Measurements from ENCODE around the gene CCDC157.

DNA sequence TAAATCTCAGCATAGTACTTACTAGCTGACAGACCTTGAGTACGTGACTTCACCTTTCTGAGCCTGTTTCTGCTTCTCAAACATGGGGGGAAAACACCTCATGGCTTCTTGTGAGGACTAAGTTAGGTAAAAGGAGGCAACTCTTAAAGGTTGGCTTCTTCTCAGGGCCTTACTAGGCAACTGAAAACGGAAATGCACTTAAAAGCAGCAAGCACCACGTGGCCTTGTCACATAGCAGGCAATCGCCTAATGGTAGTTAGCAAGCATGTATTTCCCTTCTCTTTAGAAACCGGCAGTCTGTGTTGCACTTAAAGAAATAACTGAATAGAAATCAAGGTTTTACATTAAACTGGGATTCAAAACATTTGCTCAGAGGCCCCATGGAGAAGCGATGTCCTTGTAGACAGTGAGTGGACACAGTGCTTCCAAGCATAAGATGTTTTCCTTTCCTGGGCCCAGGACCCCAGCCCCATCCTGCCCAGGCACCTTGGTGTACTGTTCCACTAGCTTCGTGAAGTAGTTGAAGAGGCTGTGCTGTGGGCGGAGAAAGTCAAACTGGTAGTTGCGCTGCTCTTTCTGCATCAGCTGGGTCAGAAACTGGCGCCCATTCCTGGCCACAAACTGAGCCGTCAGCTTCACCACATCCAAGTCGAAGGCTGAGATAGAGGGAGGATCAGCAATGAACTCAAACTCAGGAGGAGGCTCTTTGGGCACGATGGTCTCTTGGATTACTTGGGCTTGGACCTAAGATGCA lies 12.2 kb upstream of the CCDC157 start:
- TF ChIP-seq CTCF (IDR thresholded peaks at IDR 0.05) (no peak), EZH2 (IDR thresholded peaks at IDR 0.05; ENCODE audit: borderline replicate concordance, insufficient read depth, low read depth, low read length, poor library complexity, severe bottlenecking) (no peak)

Measured in B cell (primary cell).